AG04450 (cell line): ENCODE measurements around the gene SYT13. TPM values are rescaled to one million over a fixed set of nuclear protein-coding genes. Genes with fewer than 3 reads are reported as not detected.

Experiments used
- CTCF ChIA-PET: fragments of 300-600, 350-600 bp; formaldehyde crosslinking; extraction: SDS; loops from one replicate; lab custom pipeline; 2022; ENCODE audit warnings: antibody characterized with exemption, inconsistent platforms; lab: Charles Lee
- POLR2A ChIA-PET: fragments of 350-600 bp; formaldehyde crosslinking; extraction: SDS; loops from one replicate; lab custom pipeline; 2021; ENCODE audit warnings: antibody characterized with exemption, inconsistent platforms; lab: Yijun Ruan, JAX
- DNase-seq: peaks from one replicate; pipeline ENCODE4 v3.0.0-alpha.2; 2011; ENCODE audit warnings: low read depth, low spot score
- H3K27ac ChIP-seq: one replicate; pipeline ENCODE4 v1.5.1; 2012; ENCODE audit warnings: low read depth, low read length, control low read depth
- H3K27me3 ChIP-seq: one replicate; pipeline ENCODE4 v1.6.0; 2012; ENCODE audit warnings: low read length; ENCODE audit not compliant: control insufficient read depth, insufficient read depth
- H3K4me3 ChIP-seq: 2 replicates; pipeline ENCODE4 v1.5.1; 2011; ENCODE audit warnings: mild to moderate bottlenecking, low read depth, low read length, control low read depth
- H3K9me3 ChIP-seq: 2 replicates; pipeline ENCODE4 v1.5.1; 2012; ENCODE audit warnings: low read length; ENCODE audit not compliant: control insufficient read depth, insufficient read depth
- polyA plus RNA-seq: library from polyadenylated mRNA; depleted of rRNA; stranded (reverse); fragments of >200 nt; gene quantifications from 2 replicates; pipeline ENCODE4 v1.2.3, GENCODE V29; 2011
- TF ChIP-seq, protein P1 (sequence below): IDR thresholded peaks from 2 replicates; pipeline ENCODE4 v1.5.1; 2011; ENCODE audit warnings: low read depth, low read length, control low read depth, inconsistent platforms

SYT13 gene
- polyA plus RNA-seq, 1 experiment: not detected

GRCh38 chr11:45238724-45239123, 47.4 kb downstream of the SYT13 start:
- ChIA-PET POLR2A (no interaction called here), CTCF (interaction anchor here (0.8 to 1.4 kb wide), 2 partner anchors 11 to 128 kb away, joined by 3 to 4 read pairs; no protein-coding TSS in a partner anchor)
- H3K27me3 ChIP-seq: peaks cover 13% of the 10 kb centered on the region
- TF ChIP-seq, protein P1, sequence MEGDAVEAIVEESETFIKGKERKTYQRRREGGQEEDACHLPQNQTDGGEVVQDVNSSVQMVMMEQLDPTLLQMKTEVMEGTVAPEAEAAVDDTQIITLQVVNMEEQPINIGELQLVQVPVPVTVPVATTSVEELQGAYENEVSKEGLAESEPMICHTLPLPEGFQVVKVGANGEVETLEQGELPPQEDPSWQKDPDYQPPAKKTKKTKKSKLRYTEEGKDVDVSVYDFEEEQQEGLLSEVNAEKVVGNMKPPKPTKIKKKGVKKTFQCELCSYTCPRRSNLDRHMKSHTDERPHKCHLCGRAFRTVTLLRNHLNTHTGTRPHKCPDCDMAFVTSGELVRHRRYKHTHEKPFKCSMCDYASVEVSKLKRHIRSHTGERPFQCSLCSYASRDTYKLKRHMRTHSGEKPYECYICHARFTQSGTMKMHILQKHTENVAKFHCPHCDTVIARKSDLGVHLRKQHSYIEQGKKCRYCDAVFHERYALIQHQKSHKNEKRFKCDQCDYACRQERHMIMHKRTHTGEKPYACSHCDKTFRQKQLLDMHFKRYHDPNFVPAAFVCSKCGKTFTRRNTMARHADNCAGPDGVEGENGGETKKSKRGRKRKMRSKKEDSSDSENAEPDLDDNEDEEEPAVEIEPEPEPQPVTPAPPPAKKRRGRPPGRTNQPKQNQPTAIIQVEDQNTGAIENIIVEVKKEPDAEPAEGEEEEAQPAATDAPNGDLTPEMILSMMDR: no peak
- no peak overlapping the region for H3K27ac ChIP-seq
- peak; percentile 21 for DNase-seq
- H3K4me3 ChIP-seq: no peak overlapping the region
- H3K9me3 ChIP-seq: no peaks in the 10 kb centered on the region; the same call in 1 of the 2 replicates

DNA sequence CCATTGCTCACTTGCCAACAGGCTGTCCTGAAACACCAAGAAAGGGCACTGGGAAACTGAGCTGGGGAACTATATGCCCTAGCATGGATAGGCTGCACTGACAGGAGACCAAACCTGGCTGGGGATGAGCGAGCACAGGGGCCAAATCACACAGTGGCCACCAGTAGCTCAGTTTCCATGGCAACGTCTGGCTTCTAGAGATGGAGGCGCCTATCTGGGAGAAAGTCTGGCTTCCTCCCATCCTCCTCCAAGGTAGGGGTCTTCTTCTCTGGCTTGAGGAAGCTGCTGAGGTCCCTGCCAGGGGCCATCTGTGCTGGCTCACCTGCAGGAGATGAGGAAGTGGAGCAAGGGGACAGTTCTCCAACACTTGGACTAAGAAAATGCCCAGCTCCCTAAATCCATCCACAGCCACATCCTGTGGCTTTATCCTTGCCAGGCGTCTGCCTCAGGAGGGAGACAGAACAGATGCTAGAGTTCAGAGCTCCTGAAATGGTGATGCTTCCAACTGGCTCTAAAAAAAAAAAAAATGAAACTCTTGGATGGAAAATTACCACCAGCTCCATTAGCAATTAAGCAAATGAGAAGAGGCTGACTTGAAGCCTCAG, 48.3 kb downstream of the SYT13 start:
- POLR2A ChIA-PET: no interaction called here

GRCh38 chr11:45234306-45235006, 51.7 kb downstream of the SYT13 start:
- TF ChIP-seq, protein P1: no peak
- POLR2A ChIA-PET: no interaction called here
- no peak for DNase-seq
- Histone ChIP-seq H3K27me3 (peaks cover 7% of the 10 kb centered on the region), H3K4me3 (no peak overlapping the region), H3K27ac (no peak overlapping the region), H3K9me3 (no peaks in the 10 kb centered on the region; the same call in 1 of the 2 replicates)
- CTCF ChIA-PET: interaction anchor here (0.6 to 1.8 kb wide), 10 partner anchors 8 to 1128 kb away, joined by 3 to 7 read pairs (median 4); no protein-coding TSS in a partner anchor

More for the DNA sequence above, 48.3 kb downstream of the SYT13 start:
- Histone ChIP-seq H3K4me3 (no peak overlapping the region), H3K27me3 (peaks cover 10% of the 10 kb centered on the region), H3K9me3 (no peaks in the 10 kb centered on the region; the same call in 1 of the 2 replicates), H3K27ac (no peak overlapping the region)
- DNase-seq: no peak
- CTCF ChIA-PET: interaction anchor here (0.6 to 1.4 kb wide), 4 partner anchors 10 to 573 kb away, joined by 3 to 7 read pairs (median 4); no protein-coding TSS in a partner anchor
- TF ChIP-seq, protein P1: no peak

DNA sequence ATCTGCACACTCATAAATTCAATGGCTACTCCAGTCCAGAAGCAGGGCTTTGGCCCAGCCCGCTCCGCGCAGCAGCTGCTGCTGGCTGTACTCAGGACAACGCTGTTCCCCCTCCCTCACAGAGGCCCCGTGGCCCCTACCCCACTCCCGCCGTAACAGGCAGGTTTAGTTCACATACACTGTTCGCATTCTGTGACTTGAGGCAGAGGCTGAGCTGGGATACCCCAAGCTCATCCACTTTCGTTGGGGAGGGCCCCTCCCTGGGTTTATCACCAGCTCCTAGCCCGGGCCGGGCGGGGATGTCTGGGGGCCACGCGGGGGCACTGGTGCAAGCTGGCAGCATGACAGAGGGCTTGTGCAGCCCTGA, 52.4 kb downstream of the SYT13 start:
- Histone ChIP-seq H3K27ac (no peak overlapping the region), H3K4me3 (no peak overlapping the region), H3K9me3 (no peaks in the 10 kb centered on the region; the same call in 1 of the 2 replicates), H3K27me3 (peaks cover 7% of the 10 kb centered on the region)
- DNase-seq: no peak
- TF ChIP-seq, protein P1: no peak
- POLR2A ChIA-PET: no interaction called here
- CTCF ChIA-PET: interaction anchor here (0.7 to 1.9 kb wide), 13 partner anchors 11 to 1127 kb away, joined by 3 to 7 read pairs (median 4); no protein-coding TSS in a partner anchor
